GM19372 (cell line): Measurements from ENCODE around the gene PEA15.

ENCODE experiments used
- ATAC-seq: cut with Tn5 transposase; IDR thresholded peaks from one replicate; pipeline ENCODE4 v1.9.1; 2021; ENCODE audit warnings: mild to moderate bottlenecking, low read depth, moderate library complexity; ENCODE audit not compliant: unreplicated experiment

Gene PEA15

GRCh38 chr1:160236806-160237205 is 31.6 kb downstream of the PEA15 start:
- ATAC-seq = no peak

DNA sequence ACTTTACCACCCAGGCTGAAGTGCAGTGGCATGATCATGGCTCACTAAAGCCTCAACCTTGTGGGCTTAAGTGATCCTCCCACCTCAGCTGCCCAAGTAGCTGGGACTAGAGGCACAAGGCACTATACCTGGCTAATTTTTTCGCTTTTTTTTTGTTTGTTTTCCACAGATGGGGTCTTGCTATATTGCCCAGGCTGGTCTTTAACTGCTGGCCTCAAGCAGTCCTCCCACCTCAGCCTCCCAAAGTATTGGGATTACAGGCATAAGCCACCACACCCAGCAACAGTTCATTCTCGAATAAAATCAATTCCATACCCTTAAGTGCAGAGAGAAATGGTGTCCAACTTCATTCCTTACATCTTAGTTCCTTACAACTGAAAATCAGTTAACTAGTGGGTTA is 32.4 kb downstream of the PEA15 start:
- ATAC-seq = no peak

- no peak for ATAC-seq
Observed at GRCh38 chr1:160238408-160238807, 33.2 kb downstream of the PEA15 start.

- no peak for ATAC-seq
Observed at GRCh38 chr1:160239582-160240299, 34.6 kb downstream of the PEA15 start.

DNA sequence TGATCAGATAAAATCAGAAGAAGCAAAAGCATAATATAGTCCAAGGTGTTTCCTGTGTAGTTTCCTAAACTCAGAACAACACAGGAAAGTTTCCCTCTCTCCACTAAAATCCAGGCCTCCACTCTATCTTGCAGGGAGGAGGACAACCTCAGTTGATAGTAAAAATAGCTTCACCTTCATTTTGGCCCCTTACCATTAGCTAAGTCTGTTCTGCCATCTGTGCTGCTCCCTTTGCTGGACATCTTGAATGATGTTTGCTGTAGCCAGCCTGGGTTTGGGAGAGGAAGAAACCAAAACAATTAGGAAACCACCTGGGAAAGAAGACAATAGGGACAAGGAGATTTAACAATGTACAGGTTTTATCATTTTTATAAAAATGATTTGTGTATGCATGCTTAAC is 38.6 kb downstream of the PEA15 start:
- no peak for ATAC-seq

DNA sequence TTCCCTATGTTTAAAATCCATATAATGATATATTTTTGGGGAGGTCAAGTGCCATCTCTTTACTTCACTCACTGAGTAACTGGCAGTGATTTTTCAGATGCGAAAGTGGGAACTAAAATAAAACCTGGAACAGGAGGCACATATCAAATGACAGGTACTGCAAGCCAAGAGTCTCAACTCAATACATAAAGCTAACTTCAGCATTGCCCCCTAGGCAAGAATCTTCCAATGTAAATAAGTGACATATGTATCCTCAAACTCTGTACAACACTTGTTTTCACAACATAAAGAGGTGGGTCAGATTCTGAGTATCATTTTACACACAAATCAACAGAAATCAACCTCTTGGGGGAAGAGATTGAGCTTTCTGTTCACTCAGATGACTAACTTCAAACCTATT is 39.0 kb downstream of the PEA15 start:
- no peak for ATAC-seq

DNA sequence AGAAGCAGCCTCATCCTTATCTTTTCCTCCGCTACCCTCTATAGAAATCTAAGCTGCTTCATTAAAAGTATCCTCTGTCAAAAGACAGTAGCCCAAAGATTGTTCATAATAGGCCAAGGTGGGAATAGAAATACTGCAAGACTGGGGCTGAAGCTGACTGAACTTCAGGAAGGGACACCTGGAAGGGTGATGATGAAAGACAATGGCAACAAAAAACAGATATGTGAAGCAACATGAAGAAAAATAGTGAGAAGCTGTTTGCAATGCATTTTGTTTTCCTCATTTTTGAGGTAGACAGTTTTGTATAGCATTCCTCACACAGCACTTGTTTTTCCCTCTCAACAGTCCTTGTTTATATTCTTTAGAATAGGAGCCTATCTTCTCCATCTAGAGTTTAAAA is 40.2 kb downstream of the PEA15 start:
- no peak for ATAC-seq

- ATAC-seq = no peak
Observed at GRCh38 chr1:160247053-160247452, 41.9 kb downstream of the PEA15 start.

DNA sequence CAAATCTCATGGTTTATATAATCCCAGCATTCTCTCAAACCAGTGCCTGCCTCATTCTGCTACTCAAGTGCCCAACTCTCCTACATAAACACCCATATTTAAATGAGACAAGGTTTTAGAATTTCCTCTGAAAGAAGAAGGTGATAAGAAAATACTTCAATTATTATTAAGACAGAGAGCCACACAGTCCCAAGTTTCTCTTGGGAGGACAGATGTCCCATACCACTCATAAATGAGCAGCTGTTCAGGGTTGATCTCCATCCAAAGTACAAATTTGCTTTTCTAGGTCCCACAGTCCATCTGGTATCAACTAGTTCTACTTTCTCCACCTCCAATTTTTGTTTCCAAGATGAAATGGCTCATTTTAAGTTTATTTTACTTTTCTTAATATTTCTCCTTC is 45.8 kb downstream of the PEA15 start:
- ATAC-seq = no peak

- ATAC-seq = peak; percentile 68
Observed at GRCh38 chr1:160251687-160252526, 46.7 kb downstream of the PEA15 start.

DNA sequence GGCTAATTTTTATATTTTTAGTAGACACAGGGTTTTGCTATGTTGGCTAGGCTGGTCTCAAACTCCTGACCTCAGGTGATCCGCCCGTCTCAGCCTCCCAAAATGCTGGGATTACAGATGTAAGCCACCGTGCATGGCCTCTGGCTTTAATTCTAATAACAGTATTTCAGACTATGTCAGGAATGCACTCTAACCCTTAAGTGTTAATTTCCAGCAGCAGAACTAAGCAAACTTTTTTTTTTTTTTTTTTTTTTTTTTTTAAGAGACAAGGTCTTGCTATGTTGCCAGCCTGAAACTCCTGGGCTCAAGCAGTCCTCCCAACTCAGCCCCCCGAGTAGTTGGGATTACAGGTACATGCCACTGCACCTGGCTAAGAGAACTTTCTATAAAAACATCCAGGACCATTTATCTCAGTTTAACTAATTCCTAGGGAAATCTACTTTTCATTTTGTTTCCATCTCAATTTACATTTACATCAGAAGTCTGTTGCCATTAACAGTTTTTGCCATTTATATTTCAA is 50.7 kb downstream of the PEA15 start:
- ATAC-seq = no peak

GRCh38 chr1:160256396-160257046 is 51.3 kb downstream of the PEA15 start:
- no peak for ATAC-seq

DNA sequence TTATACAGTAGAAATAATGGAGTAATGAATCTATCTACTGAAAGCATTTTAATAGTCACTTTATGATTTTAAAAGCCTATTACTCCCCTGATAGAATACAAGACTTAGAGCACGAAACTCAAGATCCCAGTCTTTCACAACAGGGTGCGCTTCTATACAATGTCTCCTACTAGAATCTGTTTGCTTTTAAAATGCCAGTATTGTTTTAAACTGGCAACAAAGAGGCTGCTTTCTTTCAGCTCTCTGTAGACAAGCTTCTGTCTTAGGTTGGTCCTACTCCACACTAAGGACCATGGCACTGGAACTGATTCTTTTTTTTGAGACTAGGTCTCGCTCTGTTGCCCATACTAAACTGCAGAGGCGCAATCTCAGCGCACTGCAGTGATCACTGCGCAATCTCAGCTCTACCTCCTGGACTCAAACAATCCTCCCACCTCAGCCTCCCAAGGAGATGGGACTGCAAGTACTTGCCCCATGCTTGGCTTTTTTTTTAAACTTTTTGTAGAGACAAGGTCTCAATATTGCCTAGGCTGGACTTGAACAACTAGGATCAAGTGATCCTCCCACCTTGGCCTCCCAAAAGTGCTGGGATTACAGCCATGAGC is 52.3 kb downstream of the PEA15 start:
- no peak for ATAC-seq

- ATAC-seq = no peak
Observed at GRCh38 chr1:160258177-160258798, 53.1 kb downstream of the PEA15 start.

GRCh38 chr1:160260406-160261382 is 55.5 kb downstream of the PEA15 start:
- no peak for ATAC-seq

- no peak for ATAC-seq
Observed at GRCh38 chr1:160261556-160261892, 56.3 kb downstream of the PEA15 start.

- ATAC-seq = peak; percentile 85
Observed at GRCh38 chr1:160261893-160262794, 57.0 kb downstream of the PEA15 start, which contains the start of gene DCAF8. DCAF8 (minus strand) TSS chr1:160262549; CDS start chr1:160244008, 18,541 bp downstream.

- ATAC-seq = no peak
Observed at GRCh38 chr1:160264795-160265307, 59.7 kb downstream of the PEA15 start.
